SK-N-SH treated with all-trans-retinoic acid at 6 μM for 48 hours (cell line): ENCODE data around the gene KRTAP9-9.

ENCODE experiments used
- ATAC-seq: fragments of 200-7000 bp; cut with Tn5 transposase; 3 replicates; pipeline ENCODE4 v1.9.1; 2020; ENCODE audit warnings: mild to moderate bottlenecking, moderate library complexity
- BACH2 ChIP-seq: fragments of 250-450 bp; sonication (Bioruptor Pico); IDR thresholded peaks from 2 replicates; pipeline ENCODE4 v1.9.0; 2021; ENCODE audit warnings: mild to moderate bottlenecking, borderline replicate concordance
- CREB5 ChIP-seq: fragments of 250-450 bp; sonication (Bioruptor Pico); IDR thresholded peaks from 2 replicates; pipeline ENCODE4 v1.5.1; 2020; ENCODE audit warnings: low read depth, mild to moderate bottlenecking, moderate library complexity
- CSDC2 ChIP-seq: fragments of 250-450 bp; sonication (Bioruptor Pico); IDR thresholded peaks from 2 replicates; pipeline ENCODE4 v1.5.0; 2020; ENCODE audit warnings: mild to moderate bottlenecking, moderate library complexity
- CSRNP3 ChIP-seq: fragments of 250-450 bp; sonication (Bioruptor Pico); IDR thresholded peaks from 2 replicates; pipeline ENCODE4 v1.5.1; 2021; ENCODE audit warnings: mild to moderate bottlenecking, moderate library complexity
- ESRRG ChIP-seq: fragments of 250-450 bp; sonication (Bioruptor Pico); IDR thresholded peaks from 2 replicates; pipeline ENCODE4 v1.6.1; 2021; ENCODE audit warnings: mild to moderate bottlenecking
- ISL1 ChIP-seq: fragments of 250-450 bp; sonication (Bioruptor Pico); IDR thresholded peaks from 2 replicates; pipeline ENCODE4 v2.1.2; 2022; ENCODE audit warnings: mild to moderate bottlenecking, moderate library complexity
- POU6F1 ChIP-seq: fragments of 250-450 bp; sonication (Bioruptor Pico); IDR thresholded peaks from 2 replicates; pipeline ENCODE4 v1.8.0; 2021; ENCODE audit warnings: low read depth, mild to moderate bottlenecking, moderate library complexity, borderline replicate concordance
- PPARA ChIP-seq: fragments of 250-450 bp; sonication (Bioruptor Pico); IDR thresholded peaks from 2 replicates; pipeline ENCODE4 v1.5.0; 2020; ENCODE audit warnings: mild to moderate bottlenecking, borderline replicate concordance
- SNAI2 ChIP-seq: fragments of 250-450 bp; sonication (Bioruptor Pico); IDR thresholded peaks from 2 replicates; pipeline ENCODE4 v1.5.0; 2020; ENCODE audit warnings: mild to moderate bottlenecking, moderate library complexity
- TCF4 ChIP-seq: fragments of 250-450 bp; sonication (Bioruptor Pico); IDR thresholded peaks from 2 replicates; pipeline ENCODE4 v1.8.0; 2021; ENCODE audit warnings: mild to moderate bottlenecking, moderate library complexity, borderline replicate concordance
- TOX ChIP-seq: fragments of 250-450 bp; sonication (Bioruptor Pico); IDR thresholded peaks from 2 replicates; pipeline ENCODE4 v1.8.0; 2021; ENCODE audit warnings: mild to moderate bottlenecking, moderate library complexity, borderline replicate concordance
- ZC3H10 ChIP-seq: fragments of 250-450 bp; sonication (Bioruptor Pico); IDR thresholded peaks from 2 replicates; pipeline ENCODE4 v1.5.1; 2021; ENCODE audit warnings: mild to moderate bottlenecking, moderate library complexity
- ZNF565 ChIP-seq: fragments of 450-650 bp; formaldehyde crosslinking; conservative IDR thresholded peaks from 2 replicates; pipeline ENCODE4 v1.5.0; 2020; ENCODE audit warnings: low read depth, mild to moderate bottlenecking, moderate library complexity
- ZNF70 ChIP-seq: fragments of 450-650 bp; formaldehyde crosslinking; IDR thresholded peaks from 2 replicates; pipeline ENCODE4 v1.5.0; 2020; ENCODE audit warnings: mild to moderate bottlenecking, moderate library complexity
- ZNF8 ChIP-seq: fragments of 450-650 bp; formaldehyde crosslinking; IDR thresholded peaks from 2 replicates; pipeline ENCODE4 v1.5.0; 2020; ENCODE audit warnings: mild to moderate bottlenecking, moderate library complexity
- TF ChIP-seq, protein P1 (sequence below): fragments of 250-450 bp; sonication (Bioruptor Pico); IDR thresholded peaks from 2 replicates; pipeline ENCODE4 v1.5.0; 2020; ENCODE audit warnings: mild to moderate bottlenecking, moderate library complexity
- TF ChIP-seq, protein P2 (sequence below): fragments of 250-450 bp; sonication (Bioruptor Pico); IDR thresholded peaks from 2 replicates; pipeline ENCODE4 v1.8.0; 2020; ENCODE audit warnings: mild to moderate bottlenecking, moderate library complexity, borderline replicate concordance

KRTAP9-9 gene

GRCh38 chr17:41296846-41297245, 41.7 kb downstream of the KRTAP9-9 start:
- TF ChIP-seq BACH2 (CRISPR knock-in tag) (no peak), CREB5 (no peak), ZNF565 (CRISPR knock-in tag) (no peak), ESRRG (CRISPR knock-in tag) (no peak), ZNF70 (no peak), SNAI2 (CRISPR knock-in tag) (no peak), ISL1 (CRISPR knock-in tag) (no peak), ZNF8 (CRISPR knock-in tag) (no peak), ZC3H10 (CRISPR knock-in tag) (no peak), POU6F1 (CRISPR knock-in tag) (no peak)
- TF ChIP-seq, protein P1, sequence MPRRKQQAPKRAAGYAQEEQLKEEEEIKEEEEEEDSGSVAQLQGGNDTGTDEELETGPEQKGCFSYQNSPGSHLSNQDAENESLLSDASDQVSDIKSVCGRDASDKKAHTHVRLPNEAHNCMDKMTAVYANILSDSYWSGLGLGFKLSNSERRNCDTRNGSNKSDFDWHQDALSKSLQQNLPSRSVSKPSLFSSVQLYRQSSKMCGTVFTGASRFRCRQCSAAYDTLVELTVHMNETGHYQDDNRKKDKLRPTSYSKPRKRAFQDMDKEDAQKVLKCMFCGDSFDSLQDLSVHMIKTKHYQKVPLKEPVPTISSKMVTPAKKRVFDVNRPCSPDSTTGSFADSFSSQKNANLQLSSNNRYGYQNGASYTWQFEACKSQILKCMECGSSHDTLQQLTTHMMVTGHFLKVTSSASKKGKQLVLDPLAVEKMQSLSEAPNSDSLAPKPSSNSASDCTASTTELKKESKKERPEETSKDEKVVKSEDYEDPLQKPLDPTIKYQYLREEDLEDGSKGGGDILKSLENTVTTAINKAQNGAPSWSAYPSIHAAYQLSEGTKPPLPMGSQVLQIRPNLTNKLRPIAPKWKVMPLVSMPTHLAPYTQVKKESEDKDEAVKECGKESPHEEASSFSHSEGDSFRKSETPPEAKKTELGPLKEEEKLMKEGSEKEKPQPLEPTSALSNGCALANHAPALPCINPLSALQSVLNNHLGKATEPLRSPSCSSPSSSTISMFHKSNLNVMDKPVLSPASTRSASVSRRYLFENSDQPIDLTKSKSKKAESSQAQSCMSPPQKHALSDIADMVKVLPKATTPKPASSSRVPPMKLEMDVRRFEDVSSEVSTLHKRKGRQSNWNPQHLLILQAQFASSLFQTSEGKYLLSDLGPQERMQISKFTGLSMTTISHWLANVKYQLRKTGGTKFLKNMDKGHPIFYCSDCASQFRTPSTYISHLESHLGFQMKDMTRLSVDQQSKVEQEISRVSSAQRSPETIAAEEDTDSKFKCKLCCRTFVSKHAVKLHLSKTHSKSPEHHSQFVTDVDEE = no peak
- TF ChIP-seq, protein P2, sequence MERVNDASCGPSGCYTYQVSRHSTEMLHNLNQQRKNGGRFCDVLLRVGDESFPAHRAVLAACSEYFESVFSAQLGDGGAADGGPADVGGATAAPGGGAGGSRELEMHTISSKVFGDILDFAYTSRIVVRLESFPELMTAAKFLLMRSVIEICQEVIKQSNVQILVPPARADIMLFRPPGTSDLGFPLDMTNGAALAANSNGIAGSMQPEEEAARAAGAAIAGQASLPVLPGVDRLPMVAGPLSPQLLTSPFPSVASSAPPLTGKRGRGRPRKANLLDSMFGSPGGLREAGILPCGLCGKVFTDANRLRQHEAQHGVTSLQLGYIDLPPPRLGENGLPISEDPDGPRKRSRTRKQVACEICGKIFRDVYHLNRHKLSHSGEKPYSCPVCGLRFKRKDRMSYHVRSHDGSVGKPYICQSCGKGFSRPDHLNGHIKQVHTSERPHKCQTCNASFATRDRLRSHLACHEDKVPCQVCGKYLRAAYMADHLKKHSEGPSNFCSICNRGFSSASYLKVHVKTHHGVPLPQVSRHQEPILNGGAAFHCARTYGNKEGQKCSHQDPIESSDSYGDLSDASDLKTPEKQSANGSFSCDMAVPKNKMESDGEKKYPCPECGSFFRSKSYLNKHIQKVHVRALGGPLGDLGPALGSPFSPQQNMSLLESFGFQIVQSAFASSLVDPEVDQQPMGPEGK (CRISPR knock-in tag) = no peak
- no peak for ATAC-seq

- no peak for ATAC-seq
Observed at GRCh38 chr17:41298458-41299135, 43.4 kb downstream of the KRTAP9-9 start.

More at GRCh38 chr17:41298458-41299135, 43.4 kb downstream of the KRTAP9-9 start:
- TF ChIP-seq CSDC2 (CRISPR knock-in tag) = no peak
- TF ChIP-seq ZNF8 (CRISPR knock-in tag) = no peak
- TF ChIP-seq ESRRG (CRISPR knock-in tag) = no peak
- no peak for TF ChIP-seq CSRNP3 (CRISPR knock-in tag)
- TF ChIP-seq CREB5 = no peak
- TF ChIP-seq BACH2 (CRISPR knock-in tag) = no peak
- no peak for TF ChIP-seq PPARA (CRISPR knock-in tag)
- TF ChIP-seq, protein P2 (CRISPR knock-in tag) = no peak
- no peak for TF ChIP-seq TOX (CRISPR knock-in tag)
- no peak for TF ChIP-seq TCF4 (CRISPR knock-in tag)
